Right forelimb (tissue), 1 donor: ENCODE measurements around the gene IGF2R.

Source experiments
- DNase-seq: peaks from one replicate; pipeline ENCODE4 v3.0.0-alpha.2; 2018

The IGF2R gene

DNA sequence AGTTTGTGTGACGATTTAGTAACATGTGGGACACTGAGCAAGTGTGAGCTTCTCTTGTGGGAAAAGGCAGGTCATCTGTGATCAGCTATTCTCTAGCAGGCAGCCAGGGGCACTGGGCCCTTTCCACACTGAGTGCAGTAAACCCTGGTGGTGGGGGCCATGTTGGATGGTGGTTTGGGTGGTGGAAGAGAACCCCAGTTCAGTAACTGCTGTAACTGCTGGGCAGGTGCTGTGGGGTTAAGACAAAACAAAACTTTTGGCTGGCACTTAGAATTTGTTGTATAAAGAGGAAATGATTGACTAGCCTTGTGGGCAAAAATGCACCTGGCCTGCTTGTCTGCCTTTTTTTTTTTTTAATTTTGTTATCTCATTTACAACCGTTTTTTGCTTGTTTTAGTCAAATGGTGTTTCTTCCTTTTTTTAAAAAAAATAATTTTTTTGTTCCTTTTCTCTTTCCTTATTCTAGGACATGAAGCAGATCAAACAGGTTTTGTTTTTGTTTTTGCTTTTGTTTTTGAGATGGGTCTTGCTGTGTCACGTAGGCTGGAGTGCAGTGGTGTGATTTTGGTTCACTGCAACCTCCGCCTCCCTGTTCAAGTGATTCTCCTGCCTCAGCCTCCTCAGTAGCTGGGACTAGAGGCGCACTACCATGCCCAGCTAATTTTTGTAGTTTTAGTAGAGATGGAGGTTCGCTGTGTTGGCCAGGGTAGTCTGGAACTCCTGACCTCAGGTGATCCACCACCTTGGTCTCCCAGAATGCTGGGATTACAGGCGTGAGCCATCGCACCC, 59.8 kb downstream of the IGF2R start:
- no peak for DNase-seq

DNA sequence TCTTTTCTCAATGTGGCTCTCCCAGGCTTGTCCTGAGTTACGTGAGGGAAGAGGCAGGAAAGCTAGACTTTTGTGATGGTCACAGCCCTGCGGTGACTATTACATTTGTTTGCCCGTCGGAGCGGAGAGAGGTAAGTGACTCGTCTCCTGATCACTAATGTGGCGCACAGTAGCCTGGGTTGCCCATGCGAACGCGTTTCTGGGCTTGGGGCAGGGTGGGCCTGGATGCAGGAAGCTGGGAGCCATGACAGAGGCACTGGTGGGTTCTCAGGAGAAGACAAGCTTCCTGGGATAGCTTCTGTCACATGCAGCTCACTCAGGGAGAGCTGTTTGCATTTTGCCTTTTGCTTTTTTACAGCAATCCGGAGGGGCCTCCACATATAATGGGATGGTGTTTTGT, 60.6 kb downstream of the IGF2R start:
- no peak for DNase-seq

DNA sequence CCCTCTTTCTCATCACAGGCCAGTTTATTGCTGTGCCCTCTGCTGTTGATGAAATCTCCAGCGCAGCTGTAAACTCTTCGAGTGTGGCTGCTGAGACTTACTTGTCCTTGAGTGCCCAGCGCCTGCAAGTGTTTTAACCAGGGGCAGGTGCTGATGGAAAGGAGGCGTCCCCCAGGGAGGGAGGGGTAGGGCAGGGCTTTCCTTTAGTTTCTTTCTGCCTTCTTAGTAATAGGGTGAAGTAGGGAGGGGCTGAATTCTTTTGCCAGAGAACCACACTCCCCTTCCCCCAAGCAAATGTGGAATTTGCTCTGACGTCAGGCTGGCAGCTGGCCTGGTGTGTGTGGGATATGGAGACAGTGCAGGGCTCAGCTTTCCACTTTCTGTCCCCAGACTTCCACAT, 61.2 kb downstream of the IGF2R start:
- peak; percentile 95 for DNase-seq

DNA sequence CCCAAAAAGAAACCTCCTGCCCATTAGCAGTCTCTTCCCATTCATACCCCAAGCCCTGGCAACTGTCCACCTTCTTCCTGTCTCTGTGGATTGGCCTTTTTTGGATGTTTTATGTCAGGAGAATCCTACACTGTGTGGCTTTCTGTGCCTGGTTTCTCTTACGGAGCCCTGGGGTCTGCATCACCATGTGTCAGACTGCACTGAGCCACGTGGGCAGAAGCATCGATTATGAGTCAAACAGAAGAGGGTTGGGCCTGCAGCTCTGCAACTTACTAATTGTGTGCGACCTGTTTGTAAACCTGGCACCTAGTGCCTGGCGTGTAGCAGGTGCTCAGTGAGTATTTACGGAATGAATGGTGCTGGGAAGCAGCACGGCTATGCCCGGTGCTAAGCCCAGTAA, 62.6 kb downstream of the IGF2R start:
- no peak for DNase-seq

DNA sequence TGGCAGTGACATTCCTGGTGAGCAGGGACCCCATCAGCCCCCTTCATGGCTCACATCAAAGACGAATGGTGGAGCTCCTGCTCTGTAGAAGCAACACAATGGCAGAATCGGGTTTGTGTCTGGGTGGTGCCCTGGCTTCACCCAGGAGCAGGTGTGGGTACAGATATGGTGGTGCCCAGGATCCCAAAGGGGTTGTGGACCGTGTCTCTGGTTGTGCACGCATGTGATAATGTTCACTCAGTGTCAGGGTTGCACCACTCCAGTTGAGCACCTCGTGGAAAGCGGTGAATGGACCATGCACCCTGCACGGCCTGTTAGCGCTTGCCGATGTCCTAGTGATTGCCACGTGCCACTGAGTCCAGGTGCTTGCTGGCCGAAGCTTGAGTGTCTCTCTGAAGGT, 63.0 kb downstream of the IGF2R start:
- DNase-seq, result no peak

DNA sequence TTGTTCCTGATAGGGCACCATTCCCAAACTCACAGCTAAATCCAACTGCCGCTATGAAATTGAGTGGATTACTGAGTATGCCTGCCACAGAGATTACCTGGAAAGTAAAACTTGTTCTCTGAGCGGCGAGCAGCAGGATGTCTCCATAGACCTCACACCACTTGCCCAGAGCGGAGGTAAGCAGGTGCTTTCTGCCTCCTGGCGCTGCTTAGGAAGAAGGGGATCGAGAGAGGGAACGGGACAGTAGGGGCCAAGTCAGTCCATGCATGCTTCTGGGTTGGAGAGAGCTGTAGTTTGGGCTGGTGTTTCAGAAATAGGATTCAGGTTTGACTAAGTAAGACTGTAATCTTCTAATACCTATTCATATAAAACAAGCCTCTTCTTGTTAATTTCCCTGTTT, 63.7 kb downstream of the IGF2R start:
- DNase-seq, result no peak

DNA sequence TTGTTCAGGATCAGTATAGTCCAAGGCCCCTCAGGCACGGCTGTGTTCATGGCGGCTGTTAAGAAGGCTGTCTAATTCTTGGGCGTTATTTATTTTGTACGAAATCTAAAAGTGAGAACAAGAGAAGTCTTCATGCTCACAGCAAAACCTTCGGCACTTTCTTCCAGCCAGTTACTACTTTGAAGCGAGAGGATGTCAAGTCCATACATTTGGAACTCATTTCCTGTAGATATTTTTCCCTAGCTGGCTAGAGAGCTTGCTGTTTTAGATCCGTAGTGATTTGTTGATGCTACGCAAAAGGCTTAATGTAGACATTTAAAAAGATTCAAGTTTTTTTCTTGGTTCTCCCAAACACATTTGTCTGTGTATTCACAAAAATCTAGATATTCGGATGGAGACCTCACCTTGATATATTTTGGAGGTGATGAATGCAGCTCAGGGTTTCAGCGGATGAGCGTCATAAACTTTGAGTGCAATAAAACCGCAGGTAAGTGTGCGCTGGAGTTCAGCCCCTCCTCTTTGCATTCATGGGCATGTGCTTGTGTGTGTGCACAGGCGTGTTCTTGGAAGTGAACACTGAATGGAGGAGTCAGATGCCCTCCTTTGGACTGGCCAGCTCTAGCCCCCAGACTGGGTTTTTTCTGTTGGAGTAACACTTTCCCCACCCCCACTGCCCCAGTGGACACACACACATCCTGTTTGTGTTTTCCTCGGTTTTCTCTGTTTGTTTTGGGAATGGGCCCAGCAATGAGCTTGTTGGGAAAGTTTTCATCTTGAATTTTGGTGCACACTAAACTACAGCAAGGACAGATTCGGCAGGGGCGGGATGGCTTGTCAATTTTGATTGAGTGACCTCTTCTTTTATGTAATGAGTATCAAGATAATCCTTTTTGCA, 65.4 kb downstream of the IGF2R start:
- DNase-seq, result peak; percentile 49

DNA sequence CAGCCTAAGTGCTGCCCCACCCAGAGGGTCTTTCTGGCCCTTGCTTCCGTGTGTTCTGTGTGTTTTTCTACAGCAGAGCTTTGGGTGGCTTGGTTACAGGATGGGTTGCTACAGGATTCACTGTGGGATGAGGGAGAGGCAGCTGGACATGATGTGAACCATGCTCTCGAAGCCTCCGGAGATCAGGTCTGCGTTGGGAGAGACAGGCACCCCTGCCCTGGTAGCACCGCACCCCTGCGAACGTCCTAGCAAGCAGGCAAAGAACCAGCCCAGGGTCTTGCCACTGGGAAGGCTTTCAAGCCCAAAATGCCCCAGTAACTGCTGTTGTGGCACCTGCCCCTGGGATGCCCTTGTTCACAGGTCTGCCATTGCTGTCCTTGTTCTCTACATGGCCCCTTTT, 66.4 kb downstream of the IGF2R start:
- no peak for DNase-seq

DNA sequence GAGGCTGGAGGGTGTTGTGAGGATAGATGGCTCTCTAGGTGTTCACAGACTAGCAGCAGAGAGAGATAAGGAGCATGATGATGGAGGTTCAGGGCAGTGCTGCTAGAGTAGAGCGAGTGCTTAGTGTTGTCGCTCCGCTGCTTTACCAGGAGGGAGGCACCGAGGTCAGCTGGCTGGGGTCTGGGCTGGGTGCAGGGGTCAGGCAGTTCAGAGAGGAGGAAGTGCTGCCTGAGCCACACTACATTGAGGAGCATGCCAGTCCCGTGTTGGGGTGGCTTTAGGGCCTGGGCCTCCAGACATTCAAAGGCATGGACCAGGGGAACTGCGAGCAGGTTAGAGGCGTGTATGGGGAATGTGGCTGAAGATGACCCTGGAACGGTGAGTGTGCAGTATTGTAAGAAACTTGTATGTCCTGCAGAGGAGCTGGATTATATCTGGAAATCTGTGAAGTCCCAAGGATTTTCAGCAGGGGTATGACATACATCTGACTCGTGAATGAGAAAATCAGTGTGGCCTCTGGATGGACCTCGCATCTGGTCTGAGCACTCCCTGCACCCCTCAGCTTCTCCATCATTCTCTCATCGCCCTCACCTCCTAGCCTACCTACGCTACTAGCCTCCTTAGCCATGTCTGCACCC, 66.9 kb downstream of the IGF2R start:
- DNase-seq, result peak; percentile 16

DNA sequence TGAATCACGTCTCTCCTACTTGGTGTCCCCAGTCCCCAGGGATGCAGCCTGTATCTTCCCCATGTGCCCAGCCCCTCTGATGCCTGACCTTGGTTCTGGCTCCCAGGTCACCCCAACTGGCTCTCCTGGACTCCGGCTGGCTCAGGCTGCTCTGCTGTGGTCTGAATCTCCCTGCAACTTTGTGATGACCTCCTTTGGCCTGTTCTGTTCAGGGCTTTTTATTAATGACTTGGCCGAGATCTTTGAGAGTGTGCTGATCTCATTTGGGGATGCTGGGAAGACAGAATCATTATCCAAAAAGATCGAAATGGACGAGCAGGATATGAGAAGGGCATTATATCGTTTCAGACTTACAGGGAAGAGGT, 67.4 kb downstream of the IGF2R start:
- DNase-seq, result peak; percentile 32

DNA sequence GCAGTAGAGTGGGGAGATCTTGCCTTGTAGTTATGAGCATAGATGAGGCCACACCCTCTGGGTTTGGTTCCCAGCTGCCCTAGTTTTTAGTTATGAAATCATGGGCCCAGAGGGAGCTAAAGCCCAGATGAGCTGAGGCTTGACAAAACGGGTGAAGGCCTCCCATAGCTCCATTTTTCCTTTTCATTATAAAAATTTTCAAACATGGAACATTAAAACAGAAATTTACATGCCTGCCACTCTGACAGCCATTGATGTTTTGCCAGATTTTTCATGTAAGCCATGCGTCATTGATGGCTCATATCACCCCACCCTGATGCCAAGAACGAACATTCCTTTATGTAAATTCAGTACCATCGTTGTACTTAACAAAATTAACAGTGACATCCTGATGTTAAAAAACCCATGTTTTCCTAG, 67.9 kb downstream of the IGF2R start:
- DNase-seq, result peak; percentile 22

DNA sequence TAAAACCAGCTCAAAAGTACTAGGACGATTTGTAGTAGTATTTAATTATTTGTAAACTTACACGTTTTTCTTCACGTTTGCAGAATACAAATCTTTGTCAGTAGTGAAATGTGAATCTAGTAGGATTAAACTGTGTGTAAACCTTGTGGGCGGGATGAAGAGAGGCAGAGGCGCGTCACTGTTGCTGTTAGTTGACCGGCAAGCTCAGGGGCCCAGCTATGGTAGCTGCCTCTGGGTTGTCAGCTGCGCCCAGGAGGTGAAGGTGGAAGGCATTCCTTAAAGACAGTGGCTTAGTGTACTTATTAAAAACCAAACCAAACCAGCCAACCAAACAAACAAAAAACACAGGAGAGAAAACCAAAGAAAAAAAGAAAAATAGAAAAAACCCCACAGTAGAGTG, 69.6 kb downstream of the IGF2R start:
- no peak for DNase-seq

DNA sequence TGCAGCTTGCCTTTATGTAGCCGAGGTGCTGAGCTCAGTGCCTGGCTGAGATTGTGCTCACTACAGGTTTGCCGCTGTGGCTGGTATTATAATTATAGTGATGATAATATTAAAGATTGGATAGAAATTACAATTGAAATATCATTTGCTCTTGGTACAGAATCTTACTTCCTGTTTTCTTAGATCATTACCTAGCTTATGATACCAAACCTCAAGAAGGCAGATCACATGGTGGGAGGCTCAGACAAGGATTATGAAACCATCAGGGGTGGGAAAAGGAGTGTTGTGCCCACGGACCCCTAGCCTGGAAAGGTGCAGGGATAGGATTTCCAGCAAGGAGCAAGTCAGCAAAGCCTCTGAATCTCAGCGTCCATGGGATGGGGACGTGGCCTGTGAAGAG, 70.6 kb downstream of the IGF2R start:
- DNase-seq, result peak; percentile 11

DNA sequence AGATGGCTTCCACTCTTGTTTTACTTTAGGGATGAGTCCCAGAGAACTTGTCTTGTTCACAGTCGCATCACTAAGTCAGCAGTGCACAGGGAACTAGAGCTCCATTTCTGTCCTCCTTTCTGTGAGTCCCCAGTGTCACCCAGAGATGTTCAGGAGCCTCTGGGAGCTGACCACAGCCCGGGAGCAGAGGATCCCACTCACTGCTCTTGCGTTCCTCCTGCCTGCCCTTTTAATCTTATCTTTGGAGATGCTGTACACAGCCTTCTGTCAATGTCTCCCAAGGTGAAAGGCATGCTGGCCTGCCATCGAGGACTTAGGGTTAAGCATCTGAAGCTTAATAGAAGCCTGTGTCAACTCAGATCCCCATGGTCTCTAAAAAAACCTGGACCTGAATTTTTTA, 71.2 kb downstream of the IGF2R start:
- DNase-seq, result no peak

DNA sequence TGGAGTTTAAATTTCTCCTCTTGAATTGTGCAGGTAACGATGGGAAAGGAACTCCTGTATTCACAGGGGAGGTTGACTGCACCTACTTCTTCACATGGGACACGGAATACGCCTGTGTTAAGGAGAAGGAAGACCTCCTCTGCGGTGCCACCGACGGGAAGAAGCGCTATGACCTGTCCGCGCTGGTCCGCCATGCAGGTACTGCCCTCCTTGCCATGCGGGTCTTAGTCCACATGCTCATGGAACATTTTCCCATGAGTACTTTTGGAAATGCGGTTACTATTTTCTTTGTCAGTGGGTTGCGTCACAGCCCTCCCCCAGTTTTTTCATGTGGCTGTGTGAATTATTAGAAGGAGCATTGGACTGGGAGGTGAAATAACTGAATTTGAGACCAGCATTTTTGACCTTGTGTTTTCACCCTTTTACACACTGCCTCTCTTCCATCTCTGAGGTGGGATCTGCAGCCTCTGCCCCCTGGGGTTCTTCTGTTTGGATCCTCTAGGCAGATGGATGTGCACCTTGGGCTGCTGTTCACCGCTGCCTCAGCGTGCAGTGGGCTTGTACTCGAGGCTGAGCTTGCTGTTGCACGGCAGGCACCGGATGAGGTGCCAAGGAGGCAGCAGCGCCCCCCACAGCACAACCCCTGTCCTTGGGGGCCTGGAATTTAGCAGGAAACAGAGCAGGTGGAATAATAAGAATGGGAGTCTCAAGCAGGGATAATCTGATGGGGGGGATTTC, 71.8 kb downstream of the IGF2R start:
- DNase-seq, result peak; percentile 6

DNA sequence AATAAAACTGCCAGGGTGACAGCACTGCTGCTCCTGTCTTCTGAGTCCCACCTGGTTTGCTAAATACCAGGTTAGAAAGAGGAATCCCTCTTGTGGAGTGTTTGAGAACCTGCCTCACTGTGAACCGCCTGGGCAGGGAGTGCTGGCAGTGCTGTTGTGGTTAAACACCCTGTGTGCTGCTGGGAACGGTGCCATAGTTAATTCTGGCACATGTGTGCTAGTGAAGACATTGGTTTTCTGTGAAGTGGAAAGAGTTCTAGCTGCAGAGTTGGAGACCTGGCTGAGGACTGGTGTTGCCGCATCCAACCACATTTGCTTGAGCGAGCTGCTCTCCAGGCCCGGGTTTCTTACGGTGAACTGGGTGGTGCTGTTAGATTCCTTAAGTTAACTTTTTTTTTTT, 72.7 kb downstream of the IGF2R start:
- peak; percentile 69 for DNase-seq

DNA sequence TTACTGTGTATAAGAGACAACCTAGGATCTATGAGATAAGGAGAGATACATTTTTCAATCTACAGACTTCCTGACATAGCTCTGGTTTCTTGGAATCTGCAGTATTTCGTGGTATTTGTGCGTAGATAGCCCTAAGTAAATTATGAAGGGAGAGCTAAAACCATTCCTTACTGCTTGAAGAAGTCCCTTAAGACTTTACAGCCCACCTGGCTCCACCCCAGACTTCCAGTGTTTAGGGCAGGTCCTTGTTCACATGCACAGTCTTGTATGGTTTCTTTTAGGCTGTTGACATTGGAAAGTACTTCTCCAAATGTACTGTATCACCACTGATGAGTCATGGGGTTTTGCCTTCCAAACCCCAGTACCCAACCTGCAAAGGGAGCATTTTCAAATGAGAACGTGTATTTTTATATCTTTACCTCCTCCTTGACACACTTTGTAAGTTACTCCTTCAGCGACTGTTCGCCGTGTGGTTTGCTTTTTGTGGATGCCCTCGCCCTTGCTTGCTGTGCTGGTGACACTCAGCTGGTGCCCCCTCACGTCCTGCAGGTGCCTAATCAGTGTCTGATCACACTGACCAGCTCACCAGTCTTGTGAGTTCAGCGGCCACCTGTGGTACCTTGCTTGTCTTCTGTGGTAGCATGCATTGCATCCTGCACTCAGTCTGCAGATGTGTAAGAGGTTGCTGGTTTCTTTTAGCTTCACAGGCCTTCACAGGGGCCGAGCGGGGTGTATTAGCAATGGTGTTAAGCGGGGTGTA, 73.3 kb downstream of the IGF2R start:
- DNase-seq, result peak; percentile 33

DNA sequence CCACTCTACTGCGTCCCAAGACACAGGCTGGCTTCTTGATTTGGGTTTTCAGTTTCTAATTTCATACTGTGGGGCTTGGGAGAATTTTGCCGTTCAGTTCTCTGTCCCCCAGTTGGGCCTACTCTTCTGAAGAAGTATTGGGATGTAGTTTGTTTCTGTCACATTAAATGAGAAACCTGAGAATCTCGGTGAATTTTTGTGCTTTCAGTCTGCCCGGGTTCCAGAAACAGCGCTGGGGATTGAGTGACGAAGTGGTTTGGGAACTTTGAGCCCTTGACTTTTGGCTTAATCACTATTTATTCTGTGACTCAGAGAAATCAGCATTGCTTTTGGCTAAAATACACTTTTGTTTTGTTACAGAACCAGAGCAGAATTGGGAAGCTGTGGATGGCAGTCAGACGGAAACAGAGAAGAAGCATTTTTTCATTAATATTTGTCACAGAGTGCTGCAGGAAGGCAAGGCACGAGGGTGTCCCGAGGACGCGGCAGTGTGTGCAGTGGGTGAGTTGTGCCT, 74.0 kb downstream of the IGF2R start:
- no peak for DNase-seq

DNA sequence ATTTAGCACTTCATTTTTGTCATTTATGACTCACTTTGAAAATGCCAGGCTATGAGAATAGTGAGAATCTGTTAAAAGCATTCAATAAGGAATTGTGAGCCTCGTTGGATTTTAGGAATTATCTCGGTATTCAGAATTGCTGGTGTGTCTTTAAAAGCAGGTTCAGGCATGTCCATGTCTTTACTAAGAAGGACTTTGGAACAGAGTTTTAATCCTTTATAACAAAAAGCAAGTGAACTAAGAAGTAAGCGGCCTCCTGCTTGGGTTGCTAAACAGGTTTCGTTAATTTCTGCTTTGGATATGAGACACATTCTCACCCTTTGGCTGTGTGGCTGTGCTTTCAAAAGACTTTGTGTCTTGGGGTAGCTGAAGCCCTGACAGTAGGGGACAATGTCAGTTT, 74.9 kb downstream of the IGF2R start:
- no peak for DNase-seq

DNA sequence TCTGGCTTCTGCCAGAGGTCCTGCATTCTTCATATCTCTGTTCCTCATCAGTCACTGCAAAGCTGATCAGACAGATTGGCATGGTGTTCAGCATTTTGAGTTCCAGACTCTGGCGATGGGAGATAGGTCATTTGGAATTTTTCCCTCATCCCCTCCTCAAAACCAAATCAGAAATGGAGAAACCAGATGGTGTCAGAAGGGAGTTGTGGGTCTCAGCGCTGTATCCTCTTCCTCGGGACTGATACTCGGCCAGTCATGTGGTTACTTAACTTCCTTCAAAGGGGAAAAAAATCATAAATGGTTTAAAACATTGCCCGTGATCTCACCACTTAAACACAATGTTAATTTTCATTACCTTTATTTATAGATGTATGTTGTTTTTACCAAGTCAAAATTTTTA, 75.8 kb downstream of the IGF2R start:
- DNase-seq, result no peak

DNA sequence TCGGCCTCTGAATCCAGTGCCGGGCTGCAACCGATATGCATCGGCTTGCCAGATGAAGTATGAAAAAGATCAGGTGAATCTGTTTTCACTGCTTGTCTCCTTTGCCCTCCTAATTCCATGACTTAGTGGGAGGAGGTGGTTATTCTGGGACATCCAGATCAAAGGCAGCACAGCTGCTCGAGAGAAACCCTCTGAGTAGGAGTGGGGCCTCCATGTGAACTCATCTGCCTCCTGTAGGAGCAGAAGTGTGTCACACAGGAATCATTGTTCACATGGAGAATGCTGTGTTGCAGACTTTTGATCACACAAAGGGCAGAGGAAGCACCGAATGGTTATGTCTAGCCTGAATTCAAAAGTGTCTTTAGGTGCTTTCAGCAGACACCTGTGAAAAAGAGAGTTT, 79.6 kb downstream of the IGF2R start:
- no peak for DNase-seq

DNA sequence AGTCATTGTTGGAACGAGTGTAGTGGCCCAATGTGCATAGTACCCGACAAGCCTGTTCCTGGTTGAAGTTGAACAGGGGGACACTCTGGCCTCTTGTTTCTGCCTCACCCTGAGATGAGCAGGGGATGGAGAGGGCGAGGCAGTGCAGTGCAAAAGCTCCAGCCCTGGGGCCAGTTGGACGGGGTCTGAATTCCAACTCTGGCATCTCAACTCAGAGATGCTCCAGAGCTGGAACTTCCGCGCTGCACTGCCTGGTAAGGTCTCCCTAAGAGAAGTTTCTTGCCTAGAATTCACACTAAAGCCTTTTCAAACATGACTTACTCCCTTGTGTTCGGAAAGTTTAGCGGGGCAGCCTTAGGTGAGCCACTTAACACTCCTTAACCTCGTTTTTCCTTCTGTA, 80.5 kb downstream of the IGF2R start:
- no peak for DNase-seq
